OCI-LY3 (cell line): Measurements from ENCODE around the gene FRMPD2.

ENCODE experiments used
- EZH2phosphoT487 ChIP-seq: fragments of 200-600 bp; shearing (Covaris generic); IDR thresholded peaks from 2 replicates; pipeline ENCODE4 v1.6.1; 2018; ENCODE audit warnings: antibody characterized with exemption, mixed run types, low read depth
- TF ChIP-seq, protein P1 (sequence below): fragments of 200-600, 300-600 bp; sonication (generic); IDR thresholded peaks from 2 replicates; pipeline ENCODE4 v1.5.1; 2014; ENCODE audit warnings: antibody characterized with exemption, low read length, low read depth

DNA sequence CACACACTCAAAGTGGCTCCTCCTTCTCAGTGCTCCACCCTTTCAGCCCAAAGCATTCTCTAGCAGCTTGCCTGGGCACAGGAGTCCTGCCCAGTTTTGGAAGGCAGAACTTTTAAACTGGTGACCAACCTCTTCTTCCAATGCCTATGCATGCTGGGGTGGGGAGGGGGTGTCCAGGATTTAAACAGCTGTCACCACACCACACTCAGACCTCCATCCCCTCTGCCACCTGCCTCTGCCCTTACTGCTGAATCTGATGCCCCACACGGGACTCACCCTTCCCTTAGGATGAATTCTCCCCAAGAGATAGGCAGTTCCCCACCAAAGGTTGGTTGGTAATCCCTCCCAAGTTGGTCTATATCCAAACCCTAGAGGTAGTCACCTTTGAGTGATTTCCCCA lies 50.2 kb downstream of the FRMPD2 start:
- TF ChIP-seq, protein P1, sequence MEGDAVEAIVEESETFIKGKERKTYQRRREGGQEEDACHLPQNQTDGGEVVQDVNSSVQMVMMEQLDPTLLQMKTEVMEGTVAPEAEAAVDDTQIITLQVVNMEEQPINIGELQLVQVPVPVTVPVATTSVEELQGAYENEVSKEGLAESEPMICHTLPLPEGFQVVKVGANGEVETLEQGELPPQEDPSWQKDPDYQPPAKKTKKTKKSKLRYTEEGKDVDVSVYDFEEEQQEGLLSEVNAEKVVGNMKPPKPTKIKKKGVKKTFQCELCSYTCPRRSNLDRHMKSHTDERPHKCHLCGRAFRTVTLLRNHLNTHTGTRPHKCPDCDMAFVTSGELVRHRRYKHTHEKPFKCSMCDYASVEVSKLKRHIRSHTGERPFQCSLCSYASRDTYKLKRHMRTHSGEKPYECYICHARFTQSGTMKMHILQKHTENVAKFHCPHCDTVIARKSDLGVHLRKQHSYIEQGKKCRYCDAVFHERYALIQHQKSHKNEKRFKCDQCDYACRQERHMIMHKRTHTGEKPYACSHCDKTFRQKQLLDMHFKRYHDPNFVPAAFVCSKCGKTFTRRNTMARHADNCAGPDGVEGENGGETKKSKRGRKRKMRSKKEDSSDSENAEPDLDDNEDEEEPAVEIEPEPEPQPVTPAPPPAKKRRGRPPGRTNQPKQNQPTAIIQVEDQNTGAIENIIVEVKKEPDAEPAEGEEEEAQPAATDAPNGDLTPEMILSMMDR: no peak
- TF ChIP-seq EZH2phosphoT487: no peak
